BJ (cell line): Measurements from ENCODE around the gene MUC21. TPM values are rescaled to one million over a fixed set of nuclear protein-coding genes. Genes with fewer than 3 reads are reported as not detected.
"Not testable (repeated sequence)": the region's sequence is repeated elsewhere in the genome, so short reads cannot be mapped to it uniquely, and the experiment has no call there.

Source experiments
- CTCF ChIA-PET: fragments of 350-600 bp; formaldehyde crosslinking; extraction: SDS; loops from one replicate; lab custom pipeline; 2021; ENCODE audit warnings: antibody characterized with exemption, inconsistent platforms; lab: Yijun Ruan, JAX
- POLR2A ChIA-PET: fragments of 300-600 bp; sonication (Branson Sonifier 250); formaldehyde crosslinking; extraction: SDS; loops from one replicate; lab custom pipeline; 2021; ENCODE audit warnings: antibody characterized with exemption; lab: Charles Lee
- DNase-seq: peaks from one replicate; pipeline ENCODE4 v3.0.0-alpha.2; 2011; ENCODE audit warnings: low read depth
- H3K27me3 ChIP-seq: 2 replicates; pipeline ENCODE4 v1.6.0; 2011; ENCODE audit warnings: low read length; ENCODE audit not compliant: control insufficient read depth, insufficient read depth
- H3K36me3 ChIP-seq: 2 replicates; pipeline ENCODE4 v1.5.1; 2011; ENCODE audit warnings: low read length; ENCODE audit not compliant: control insufficient read depth, insufficient read depth
- H3K4me3 ChIP-seq: 2 replicates; pipeline ENCODE4 v1.5.1; 2011; ENCODE audit warnings: low read depth, mild to moderate bottlenecking, control low read depth, low read length
- polyA plus RNA-seq: library from polyadenylated mRNA; depleted of rRNA; stranded (reverse); fragments of >200 nt; gene quantifications from 2 replicates; pipeline ENCODE4 v1.2.3, GENCODE V29; 2011
- TF ChIP-seq, protein P1 (sequence below): IDR thresholded peaks from 2 replicates; pipeline ENCODE4 v1.5.1; 2011; ENCODE audit warnings: low read depth, mild to moderate bottlenecking, control low read depth, inconsistent platforms, low read length, moderate library complexity; ENCODE audit not compliant: insufficient read depth

Gene MUC21
- polyA plus RNA-seq, 1 experiment, result not detected

DNA sequence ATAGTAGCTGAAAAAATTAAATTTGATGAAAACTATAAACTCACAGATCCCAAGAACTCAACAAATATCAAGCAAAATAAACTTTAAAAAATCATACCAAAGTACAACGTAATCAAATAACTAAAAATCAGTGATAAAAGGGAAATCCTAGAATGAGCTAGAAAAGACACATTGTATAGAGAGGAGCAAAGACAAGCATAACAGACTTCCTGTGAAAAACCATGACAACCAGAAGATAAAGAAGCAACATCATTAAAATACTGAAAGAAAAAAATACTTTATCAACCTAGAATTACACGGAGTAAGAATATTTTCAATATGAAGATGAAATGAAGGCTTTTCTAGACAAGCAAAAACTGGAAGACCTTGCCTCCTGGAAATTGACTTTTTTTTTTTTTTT lies 36.5 kb downstream of the MUC21 start:
- no peak overlapping the region for H3K4me3 ChIP-seq
- no peak for DNase-seq
- H3K36me3 ChIP-seq, result no peaks in the 10 kb centered on the region
- no peaks in the 10 kb centered on the region for H3K27me3 ChIP-seq
- ChIA-PET POLR2A (no interaction called here), CTCF (no interaction called here)
- TF ChIP-seq, protein P1, sequence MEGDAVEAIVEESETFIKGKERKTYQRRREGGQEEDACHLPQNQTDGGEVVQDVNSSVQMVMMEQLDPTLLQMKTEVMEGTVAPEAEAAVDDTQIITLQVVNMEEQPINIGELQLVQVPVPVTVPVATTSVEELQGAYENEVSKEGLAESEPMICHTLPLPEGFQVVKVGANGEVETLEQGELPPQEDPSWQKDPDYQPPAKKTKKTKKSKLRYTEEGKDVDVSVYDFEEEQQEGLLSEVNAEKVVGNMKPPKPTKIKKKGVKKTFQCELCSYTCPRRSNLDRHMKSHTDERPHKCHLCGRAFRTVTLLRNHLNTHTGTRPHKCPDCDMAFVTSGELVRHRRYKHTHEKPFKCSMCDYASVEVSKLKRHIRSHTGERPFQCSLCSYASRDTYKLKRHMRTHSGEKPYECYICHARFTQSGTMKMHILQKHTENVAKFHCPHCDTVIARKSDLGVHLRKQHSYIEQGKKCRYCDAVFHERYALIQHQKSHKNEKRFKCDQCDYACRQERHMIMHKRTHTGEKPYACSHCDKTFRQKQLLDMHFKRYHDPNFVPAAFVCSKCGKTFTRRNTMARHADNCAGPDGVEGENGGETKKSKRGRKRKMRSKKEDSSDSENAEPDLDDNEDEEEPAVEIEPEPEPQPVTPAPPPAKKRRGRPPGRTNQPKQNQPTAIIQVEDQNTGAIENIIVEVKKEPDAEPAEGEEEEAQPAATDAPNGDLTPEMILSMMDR, result no peak

- H3K36me3 ChIP-seq, H3K27me3 ChIP-seq, DNase-seq, H3K4me3 ChIP-seq, POLR2A ChIA-PET: not testable (repeated sequence)
- CTCF ChIA-PET, result interaction anchor here (0.9 kb wide), 1 partner anchor 59 kb away, joined by 3 read pairs; no protein-coding TSS in a partner anchor
Observed at GRCh38 chr6:31020631-31021255, 37.2 kb downstream of the MUC21 start.

GRCh38 chr6:31021705-31022531 lies 38.4 kb downstream of the MUC21 start:
- H3K4me3 ChIP-seq, POLR2A ChIA-PET, H3K36me3 ChIP-seq, DNase-seq, H3K27me3 ChIP-seq: not testable (repeated sequence)
- CTCF ChIA-PET, result interaction anchor here (0.9 kb wide), 1 partner anchor 58 kb away, joined by 3 read pairs; no protein-coding TSS in a partner anchor

DNA sequence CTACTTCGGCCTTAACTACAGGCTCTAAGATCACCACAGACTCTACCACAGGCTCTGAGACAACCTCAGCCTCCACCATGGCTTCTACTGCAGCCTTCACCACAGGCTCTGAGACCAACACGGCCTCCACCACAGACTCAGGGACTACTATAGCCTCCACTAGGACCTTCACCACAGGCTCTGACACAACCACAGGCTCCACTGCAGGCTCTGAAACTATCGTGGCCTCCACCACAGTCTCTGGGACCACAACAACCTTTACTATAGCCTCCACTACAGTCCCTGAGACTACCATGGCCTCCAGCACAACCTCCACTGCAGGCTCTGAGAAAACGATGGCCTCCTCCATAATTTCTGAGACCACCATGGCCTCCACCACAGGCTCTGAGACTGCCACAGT lies 42.1 kb downstream of the MUC21 start:
- CTCF ChIA-PET, result no interaction called here
- DNase-seq, result no peak
- no peaks in the 10 kb centered on the region for H3K36me3 ChIP-seq
- POLR2A ChIA-PET, result no interaction called here
- H3K4me3 ChIP-seq, result no peak overlapping the region
- peaks cover 2% of the 10 kb centered on the region; the same call in 1 of the 2 replicates for H3K27me3 ChIP-seq
- TF ChIP-seq, protein P1, result no peak

DNA sequence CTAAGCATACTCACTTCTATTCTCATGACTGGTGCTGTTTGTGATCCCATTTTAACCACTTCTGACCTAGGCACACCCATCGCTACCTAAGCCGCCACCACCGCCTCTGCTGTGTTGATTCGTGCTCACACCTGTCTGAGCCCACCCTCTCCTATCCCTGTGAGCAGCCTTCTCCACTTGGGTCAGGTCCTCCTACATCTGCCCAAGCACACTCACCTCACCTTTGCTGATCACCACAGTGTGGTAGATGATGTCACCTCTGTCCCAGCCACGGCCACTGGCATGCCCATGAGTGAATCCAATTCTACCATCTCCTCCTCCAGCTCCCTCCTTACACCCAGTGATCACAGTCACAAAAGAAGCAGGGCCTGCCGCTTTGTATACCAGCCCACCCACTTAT lies 47.6 kb downstream of the MUC21 start:
- Histone ChIP-seq H3K27me3 (peaks cover 4% of the 10 kb centered on the region), H3K4me3 (no peak overlapping the region), H3K36me3 (no peaks in the 10 kb centered on the region)
- CTCF ChIA-PET, result no interaction called here
- POLR2A ChIA-PET, result no interaction called here
- no peak for DNase-seq
- TF ChIP-seq, protein P1, result no peak

DNA sequence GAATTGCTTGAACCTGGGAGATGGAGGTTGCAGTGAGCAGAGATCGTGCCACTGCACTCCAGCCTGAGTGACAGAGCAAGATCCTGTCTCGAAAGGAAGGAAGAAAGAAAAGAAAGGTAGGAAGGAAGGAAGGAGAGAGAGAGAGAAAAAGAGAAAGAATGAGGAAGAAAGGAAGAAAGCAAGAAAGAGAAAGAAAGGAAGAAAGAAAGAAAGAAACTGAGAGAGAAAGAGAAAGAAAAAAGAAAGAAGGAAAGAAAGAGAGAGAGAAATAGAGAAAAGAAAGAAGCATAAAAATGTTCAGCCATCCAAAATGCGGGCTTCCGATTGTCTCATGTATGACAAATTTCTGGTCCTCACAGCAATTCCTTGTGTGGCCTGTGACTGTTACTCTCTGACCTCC lies 49.6 kb downstream of the MUC21 start:
- Histone ChIP-seq H3K36me3 (no peaks in the 10 kb centered on the region), H3K4me3 (no peak overlapping the region), H3K27me3 (peaks cover 3% of the 10 kb centered on the region; the same call in 1 of the 2 replicates)
- CTCF ChIA-PET, result no interaction called here
- no peak for DNase-seq
- POLR2A ChIA-PET, result no interaction called here
- TF ChIP-seq, protein P1, result no peak
